CD14-positive monocyte (primary cell): ENCODE results near the gene P4HA2. TPM values are rescaled to one million over a fixed set of nuclear protein-coding genes. Genes with fewer than 3 reads are reported as not detected.

Experiments used
- DNase-seq, 3 donors: peaks; one replicate each; pipeline ENCODE4 v3.0.0-alpha.2; 2011 to 2022
- H2AFZ ChIP-seq: 2 replicates; pipeline ENCODE4 v1.6.0; 2012; ENCODE audit warnings: mild to moderate bottlenecking, low read depth, low read length, inconsistent platforms; ENCODE audit not compliant: insufficient read depth, poor library complexity, severe bottlenecking
- H3K27ac ChIP-seq, 2 donors: 1 replicate in 1 of 2; 2 replicates in 1 of 2; pipeline ENCODE4 v1.5.1; 2012 to 2013; ENCODE audit warnings: low read length in 2 of 2, control low read depth in 1 of 2, inconsistent platforms in 1 of 2, low read depth in 1 of 2, mild to moderate bottlenecking in 1 of 2
- H3K27me3 ChIP-seq, 2 donors: one replicate each; pipeline versions ENCODE4 v1.6.0 to v1.6.1; 2011 to 2013; ENCODE audit warnings: low read length in 2 of 2; ENCODE audit not compliant: control insufficient read depth in 2 of 2, insufficient read depth in 2 of 2
- H3K36me3 ChIP-seq, 2 donors: replicated peaks in 1 of 2; 1 replicate in 1 of 2; 2 replicates in 1 of 2; pipeline versions ENCODE4 v1.5.1 to v1.6.1; 2012 to 2013; ENCODE audit warnings: low read length in 2 of 2, control low read depth in 1 of 2, inconsistent platforms in 1 of 2, mild to moderate bottlenecking in 1 of 2; ENCODE audit not compliant: insufficient read depth in 2 of 2, control insufficient read depth in 1 of 2
- H3K4me1 ChIP-seq, 2 donors: 1 replicate in 1 of 2; 2 replicates in 1 of 2; pipeline versions ENCODE4 v1.5.1 to v1.6.1; 2012 to 2013; ENCODE audit warnings: low read length in 2 of 2, control low read depth in 1 of 2, inconsistent platforms in 1 of 2, mild to moderate bottlenecking in 1 of 2, moderate library complexity in 1 of 2; ENCODE audit not compliant: insufficient read depth in 2 of 2, control insufficient read depth in 1 of 2
- H3K4me2 ChIP-seq: replicated peaks from 2 replicates; pipeline ENCODE3; 2012; ENCODE audit warnings: low read length, moderate library complexity, mild to moderate bottlenecking; ENCODE audit not compliant: poor library complexity, severe bottlenecking; ENCODE audit errors: extremely low read depth
- H3K4me3 ChIP-seq, 3 experiments: fragments of 200-600 bp in 1 of 3; sonication (generic) in 1 of 3; replicated peaks in 1 of 3; 1 replicate in 2 of 3; 2 replicates in 1 of 3; pipeline ENCODE4 v1.5.1; 2011 to 2013; ENCODE audit warnings: low read length in 3 of 3, mild to moderate bottlenecking in 3 of 3, control low read depth in 2 of 3, low read depth in 2 of 3, inconsistent platforms in 1 of 3, moderate library complexity in 1 of 3
- H3K79me2 ChIP-seq: 2 replicates; pipeline ENCODE4 v1.6.0; 2012; ENCODE audit warnings: mild to moderate bottlenecking, control low read depth, inconsistent platforms, low read length, moderate library complexity; ENCODE audit not compliant: insufficient read depth
- H3K9ac ChIP-seq: 2 replicates; pipeline ENCODE4 v1.6.0; 2017; ENCODE audit warnings: low read length, mild to moderate bottlenecking; ENCODE audit not compliant: insufficient read depth, poor library complexity, severe bottlenecking
- H3K9me3 ChIP-seq, 2 donors: replicated peaks in 1 of 2; 1 replicate in 1 of 2; 2 replicates in 1 of 2; pipeline versions ENCODE4 v1.5.1 to v1.6.1; 2012 to 2013; ENCODE audit warnings: low read length in 2 of 2, control low read depth in 1 of 2; ENCODE audit not compliant: control insufficient read depth in 1 of 2, insufficient read depth in 1 of 2
- H4K20me1 ChIP-seq: 2 replicates; pipeline ENCODE4 v1.6.0; 2012; ENCODE audit warnings: mild to moderate bottlenecking, low read length, control low read depth, moderate library complexity; ENCODE audit not compliant: insufficient read depth
- H3K27ac Mint-ChIP-seq, 7 donors: one replicate each; pipeline ENCODE4 v1.8.0; 2020; ENCODE audit warnings: mild to moderate bottlenecking in 7 of 7, mixed read lengths in 7 of 7, moderate library complexity in 6 of 7, inconsistent platforms in 2 of 7
- H3K27me3 Mint-ChIP-seq, 3 donors: one replicate each; pipeline ENCODE4 v1.8.0; 2021 to 2022; ENCODE audit warnings: low read depth in 3 of 3, mild to moderate bottlenecking in 3 of 3, mixed read lengths in 3 of 3, moderate library complexity in 3 of 3, inconsistent platforms in 1 of 3
- H3K36me3 Mint-ChIP-seq, 2 donors: one replicate each; pipeline ENCODE4 v1.8.0; 2020; ENCODE audit warnings: mixed read lengths in 2 of 2, inconsistent platforms in 1 of 2, mild to moderate bottlenecking in 1 of 2
- H3K4me1 Mint-ChIP-seq: one replicate; pipeline ENCODE4 v1.8.0; 2020; ENCODE audit warnings: mild to moderate bottlenecking, mixed read lengths
- H3K4me3 Mint-ChIP-seq, 2 donors: one replicate each; pipeline ENCODE4 v1.8.0; 2020; ENCODE audit warnings: mild to moderate bottlenecking in 2 of 2, mixed read lengths in 2 of 2, moderate library complexity in 1 of 2
- H3K9me3 Mint-ChIP-seq, 7 donors: one replicate each; pipeline ENCODE4 v1.8.0; 2020 to 2022; ENCODE audit warnings: mixed read lengths in 7 of 7, mild to moderate bottlenecking in 6 of 7, moderate library complexity in 6 of 7, inconsistent platforms in 2 of 7
- WGBS: methylation state at CpG from one replicate; pipeline ENCODE4 v1.1.5; 2013; ENCODE audit warnings: missing lambda C conversion rate; ENCODE audit not compliant: insufficient coverage; 5-methylcytosine and 5-hydroxymethylcytosine counted together
- intact Hi-C, 2 donors: fragments of 100-400 bp; cut with micrococcal nuclease; formaldehyde crosslinking; loops; one replicate each; pipeline versions ENCODE4 v1.15.0 to v1.15.1; 2023
- polyA plus RNA-seq, 3 donors: library from polyadenylated mRNA; depleted of rRNA in 1 of 3; unstranded in 2 of 3; stranded (reverse) in 1 of 3; fragments of 300-500 nt in 2 of 3; fragments of >200 nt in 1 of 3; fragmentation: Illumina TruSeq in 2 of 3; gene quantifications; 1 replicate in 2 of 3; 2 replicates in 1 of 3; pipeline ENCODE4 v1.2.3, GENCODE V29; 2012 to 2021
- TF ChIP-seq, protein P1 (sequence below): fragments of 200-600 bp; IDR thresholded peaks from one replicate; pipeline ENCODE4 v1.8.0; 2022; ENCODE audit warnings: antibody characterized with exemption, mild to moderate bottlenecking

P4HA2 gene
- polyA plus RNA-seq, 3 donors: 0.12 to 0.99 (median 0.45) TPM

DNA sequence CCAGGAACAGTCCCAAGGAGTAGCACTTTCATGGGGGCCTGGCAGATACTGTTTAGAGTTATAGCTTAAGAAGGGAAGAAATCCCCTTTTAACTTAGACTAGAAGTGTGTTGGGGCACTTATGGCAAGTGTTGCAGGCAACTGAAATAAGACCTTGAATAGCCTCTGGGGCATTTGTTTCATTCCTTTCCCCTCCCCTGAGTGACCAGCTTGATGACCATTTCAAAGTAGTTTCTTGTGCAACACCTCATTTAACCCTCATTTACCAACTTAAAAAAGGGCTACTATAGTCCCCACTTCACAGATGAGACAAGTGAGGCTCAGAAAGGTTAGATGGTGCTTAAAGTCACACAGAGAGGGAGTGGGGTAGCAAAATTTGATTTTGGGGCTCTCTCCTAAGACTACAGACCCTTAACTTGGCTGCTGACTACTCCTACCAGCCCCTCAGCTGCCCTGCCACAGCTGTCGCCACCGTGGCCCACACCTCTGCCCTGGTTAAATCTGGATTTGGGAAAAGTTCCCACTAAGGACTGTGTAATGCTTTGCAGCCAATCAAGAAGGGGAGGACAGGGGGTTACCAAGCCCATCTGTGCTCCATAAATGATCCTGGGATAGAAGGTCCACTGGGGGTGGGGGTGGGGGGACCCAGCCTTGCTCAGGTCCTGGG is 35.4 kb upstream of the P4HA2 start:
- no peaks in the 10 kb centered on the region for H3K9me3 ChIP-seq
- intact Hi-C loops: no loop called here
- peaks cover 3% of the 10 kb centered on the region in 2 donors for H3K4me1 ChIP-seq
- H3K4me3 ChIP-seq: no peak overlapping the region
- peaks cover 11% of the 10 kb centered on the region for H3K4me1 Mint-ChIP-seq
- H3K4me3 Mint-ChIP-seq: no peak overlapping the region
- H3K9ac ChIP-seq: no peak overlapping the region
- no peak overlapping the region for H3K27ac Mint-ChIP-seq
- no peaks in the 10 kb centered on the region for H3K36me3 ChIP-seq
- peaks cover 0 to 3% (median 0%) of the 10 kb centered on the region in 7 donors for H3K9me3 Mint-ChIP-seq
- no peak overlapping the region for H3K27ac ChIP-seq
- H3K27me3 Mint-ChIP-seq: peaks cover 10 to 24% (median 17%) of the 10 kb centered on the region in 3 donors
- no peaks in the 10 kb centered on the region for H4K20me1 ChIP-seq
- no peaks in the 10 kb centered on the region for H3K36me3 Mint-ChIP-seq
- DNase-seq: no peak
- peaks cover 0 to 8% of the 10 kb centered on the region in 2 donors for H3K27me3 ChIP-seq
- H3K4me2 ChIP-seq: no peak overlapping the region
- H2AFZ ChIP-seq: no peak overlapping the region
- no peaks in the 10 kb centered on the region for H3K79me2 ChIP-seq
- no CpG with 5 or more reads among the region's 2 CpGs for WGBS
- TF ChIP-seq, protein P1, sequence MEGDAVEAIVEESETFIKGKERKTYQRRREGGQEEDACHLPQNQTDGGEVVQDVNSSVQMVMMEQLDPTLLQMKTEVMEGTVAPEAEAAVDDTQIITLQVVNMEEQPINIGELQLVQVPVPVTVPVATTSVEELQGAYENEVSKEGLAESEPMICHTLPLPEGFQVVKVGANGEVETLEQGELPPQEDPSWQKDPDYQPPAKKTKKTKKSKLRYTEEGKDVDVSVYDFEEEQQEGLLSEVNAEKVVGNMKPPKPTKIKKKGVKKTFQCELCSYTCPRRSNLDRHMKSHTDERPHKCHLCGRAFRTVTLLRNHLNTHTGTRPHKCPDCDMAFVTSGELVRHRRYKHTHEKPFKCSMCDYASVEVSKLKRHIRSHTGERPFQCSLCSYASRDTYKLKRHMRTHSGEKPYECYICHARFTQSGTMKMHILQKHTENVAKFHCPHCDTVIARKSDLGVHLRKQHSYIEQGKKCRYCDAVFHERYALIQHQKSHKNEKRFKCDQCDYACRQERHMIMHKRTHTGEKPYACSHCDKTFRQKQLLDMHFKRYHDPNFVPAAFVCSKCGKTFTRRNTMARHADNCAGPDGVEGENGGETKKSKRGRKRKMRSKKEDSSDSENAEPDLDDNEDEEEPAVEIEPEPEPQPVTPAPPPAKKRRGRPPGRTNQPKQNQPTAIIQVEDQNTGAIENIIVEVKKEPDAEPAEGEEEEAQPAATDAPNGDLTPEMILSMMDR: no peak

DNA sequence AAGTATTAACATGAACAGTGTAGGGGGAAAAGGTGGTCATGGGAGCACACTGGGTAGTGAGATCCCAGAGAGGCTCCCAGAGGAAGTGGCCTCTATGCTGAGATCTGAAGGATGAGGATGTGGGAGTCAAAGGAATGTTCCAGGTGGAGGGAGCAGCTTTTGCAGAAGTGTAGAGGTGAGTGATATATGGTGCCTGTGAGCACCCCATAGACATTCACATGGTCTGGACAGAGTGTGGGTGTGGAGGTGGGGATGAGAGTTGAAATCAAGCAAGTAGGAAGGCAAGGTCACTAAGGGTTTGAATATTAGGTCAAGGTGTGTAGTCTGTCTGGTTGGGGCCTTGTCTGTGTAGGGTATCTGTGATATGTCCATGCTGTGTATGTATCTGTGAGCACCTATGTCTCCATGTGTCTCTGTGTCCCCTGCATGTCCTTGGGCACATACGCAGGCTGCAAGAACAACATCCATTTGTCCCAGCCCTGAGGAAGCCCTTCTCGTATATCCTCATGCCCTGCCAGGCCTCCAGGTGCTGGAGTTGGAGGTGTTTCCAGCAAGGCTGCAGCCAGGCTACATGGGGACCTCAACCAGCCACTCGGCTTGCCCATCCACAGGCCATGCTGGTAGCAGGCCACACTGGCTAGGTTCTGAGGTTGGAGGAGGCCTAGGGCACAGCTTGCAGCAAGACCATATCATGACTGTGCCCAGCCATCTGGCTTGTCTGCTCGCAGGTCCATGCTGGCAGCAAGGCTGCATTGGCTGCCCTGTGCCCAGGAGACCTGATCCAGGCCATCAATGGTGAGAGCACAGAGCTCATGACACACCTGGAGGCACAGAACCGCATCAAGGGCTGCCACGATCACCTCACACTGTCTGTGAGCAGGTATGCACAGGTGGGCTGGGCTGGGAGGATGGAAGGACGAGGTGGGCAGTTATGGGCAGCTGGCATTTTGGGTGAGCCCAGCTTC is 34.5 kb upstream of the P4HA2 start:
- over 99% methylated on average over 7 of the region's 7 CpGs for WGBS
- Histone ChIP-seq H3K4me1 (peaks cover 8 to 9% of the 10 kb centered on the region in 2 donors), H3K36me3 (no peaks in the 10 kb centered on the region), H3K4me3 (no peak overlapping the region), H3K9me3 (no peaks in the 10 kb centered on the region), H3K27ac (no peak overlapping the region), H4K20me1 (no peaks in the 10 kb centered on the region), H2AFZ (no peak overlapping the region), H3K4me2 (no peak overlapping the region), H3K27me3 (peaks cover 2 to 15% of the 10 kb centered on the region in 2 donors), H3K79me2 (no peaks in the 10 kb centered on the region), H3K9ac (no peak overlapping the region)
- TF ChIP-seq, protein P1: no peak
- intact Hi-C loops: no loop called here
- peaks cover 13% of the 10 kb centered on the region for H3K4me1 Mint-ChIP-seq
- H3K27ac Mint-ChIP-seq: peak overlapping the region in 3 of 7 donors; percentile 2 to 54 (median 12)
- H3K27me3 Mint-ChIP-seq: peaks cover 15 to 30% (median 24%) of the 10 kb centered on the region in 3 donors
- no peak overlapping the region for H3K4me3 Mint-ChIP-seq
- DNase-seq: no peak
- no peaks in the 10 kb centered on the region for H3K36me3 Mint-ChIP-seq
- peaks cover 0 to 3% (median 0%) of the 10 kb centered on the region in 7 donors for H3K9me3 Mint-ChIP-seq
